LoVo (cell line): Measurements from ENCODE around the gene OSTN.
"Not testable (repeated sequence)": the region's sequence is repeated elsewhere in the genome, so short reads cannot be mapped to it uniquely, and the experiment has no call there.

Experiments
- DNase-seq: peaks from one replicate; pipeline ENCODE4 v3.0.0-alpha.2; 2016; ENCODE audit warnings: low spot score

Gene OSTN

DNA sequence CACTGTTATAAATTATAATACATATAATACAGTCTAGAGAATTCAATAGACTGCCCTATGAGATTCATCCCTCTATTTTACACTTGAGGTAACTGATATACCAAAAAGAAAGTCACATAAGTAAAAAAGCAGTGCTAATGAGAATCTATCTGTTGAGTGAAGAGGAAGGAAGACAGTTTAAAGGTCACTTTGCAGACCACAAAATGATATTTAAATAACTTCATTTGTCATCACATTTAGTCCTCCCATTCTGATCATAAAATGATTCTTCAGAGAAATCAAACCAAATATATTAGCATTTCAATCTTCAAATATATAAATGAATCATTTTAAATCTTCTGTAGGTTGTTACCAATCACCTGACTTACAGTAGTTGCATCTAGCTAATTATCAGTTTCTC, 69.7 kb downstream of the OSTN start:
- no peak for DNase-seq

GRCh38 chr3:191269289-191270085, 70.4 kb downstream of the OSTN start:
- no peak for DNase-seq

DNA sequence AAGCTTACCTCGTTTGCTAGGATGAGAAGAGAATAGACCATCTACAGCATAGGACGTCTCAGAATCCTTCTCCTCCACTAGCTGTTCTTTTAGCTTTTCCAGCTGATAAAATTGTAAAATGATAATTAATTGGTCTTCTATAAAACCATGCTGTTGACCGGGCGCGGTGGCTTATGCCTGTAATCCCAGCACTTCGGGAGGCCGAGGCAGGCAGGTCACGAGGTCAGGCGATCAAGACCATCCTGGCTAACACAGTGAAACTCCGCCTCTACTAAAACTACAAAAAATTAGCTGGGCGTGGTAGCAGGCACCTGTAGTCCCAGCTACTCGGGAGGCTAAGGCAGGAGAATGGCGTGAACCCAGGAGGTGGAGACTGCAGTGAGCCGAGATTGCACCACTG, 76.2 kb downstream of the OSTN start:
- DNase-seq: not testable (repeated sequence)

- no peak for DNase-seq
These were observed 76.7 kb downstream of the OSTN start for GRCh38 chr3:191275751-191276150.

DNA sequence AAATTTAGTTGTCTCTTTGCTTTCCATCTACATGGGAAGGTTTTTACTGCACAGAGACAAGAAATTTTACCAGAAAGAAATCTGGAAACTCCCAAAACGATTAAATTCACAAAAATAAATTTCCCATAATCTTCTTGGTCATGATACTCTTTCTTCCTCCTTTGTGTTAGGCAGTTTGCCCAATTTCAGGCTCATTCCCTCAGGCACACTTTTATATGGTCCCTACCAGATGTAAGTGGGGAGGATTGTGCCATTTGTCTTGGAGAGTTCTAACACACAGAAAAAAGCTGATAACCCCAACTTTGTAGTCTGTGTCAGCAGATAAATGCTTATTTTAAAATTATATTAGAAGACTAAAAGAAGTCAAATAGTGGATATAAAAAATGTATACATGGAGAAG, 81.1 kb downstream of the OSTN start:
- no peak for DNase-seq

DNA sequence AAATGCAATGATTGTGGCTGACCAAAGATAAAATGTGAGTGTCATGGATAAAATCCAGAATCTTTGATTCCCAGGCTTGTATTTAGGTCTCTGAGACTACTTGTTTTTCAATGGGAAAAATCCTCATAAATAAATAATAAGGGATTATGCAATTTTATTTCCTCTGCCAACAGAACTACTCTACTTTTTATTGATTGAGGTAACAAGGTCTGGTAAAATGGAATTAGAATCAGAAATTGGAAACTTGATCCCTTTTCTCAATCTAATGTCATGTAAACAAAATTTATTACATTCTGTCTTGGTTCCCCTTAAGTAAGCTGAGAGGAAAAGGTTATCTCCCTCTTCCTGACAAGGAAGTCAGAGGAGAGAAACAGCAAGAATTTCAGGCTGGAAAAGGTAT, 81.8 kb downstream of the OSTN start:
- DNase-seq: no peak

GRCh38 chr3:191282251-191283185, 83.5 kb downstream of the OSTN start:
- no peak for DNase-seq

- DNase-seq: no peak
These were observed 84.4 kb downstream of the OSTN start for GRCh38 chr3:191283400-191283799.

DNA sequence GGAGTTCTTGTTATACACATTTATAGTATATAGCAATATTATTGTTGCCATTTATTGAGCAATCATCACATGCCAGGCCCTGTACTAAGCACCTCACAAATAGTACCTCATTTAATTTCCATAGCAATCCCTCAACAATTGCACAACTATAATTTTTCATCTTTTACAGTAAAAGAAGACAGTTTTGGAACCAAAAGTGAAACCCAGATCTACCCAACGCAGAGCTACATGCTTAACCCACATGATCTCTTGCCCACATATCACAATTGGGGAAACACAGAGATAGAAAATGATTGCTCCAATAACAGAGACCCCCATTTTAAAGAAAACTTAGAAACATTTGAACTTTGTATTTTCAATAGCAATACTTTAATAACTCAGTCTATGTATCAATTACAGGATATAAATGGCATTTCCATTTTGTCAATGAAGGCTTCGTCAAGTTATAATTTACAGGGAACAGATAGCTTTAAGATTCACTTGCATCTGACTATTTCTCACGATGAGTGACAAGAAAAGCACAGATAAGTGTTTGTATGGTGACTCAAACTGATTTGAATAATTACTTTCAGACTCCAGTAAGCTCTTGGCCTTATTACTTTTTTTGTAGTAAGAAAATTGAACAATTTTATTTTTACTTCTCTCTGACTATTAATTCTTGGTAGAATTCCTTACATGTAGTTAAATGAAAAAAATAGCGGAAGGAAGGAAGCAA, 91.4 kb downstream of the OSTN start:
- DNase-seq: no peak

DNA sequence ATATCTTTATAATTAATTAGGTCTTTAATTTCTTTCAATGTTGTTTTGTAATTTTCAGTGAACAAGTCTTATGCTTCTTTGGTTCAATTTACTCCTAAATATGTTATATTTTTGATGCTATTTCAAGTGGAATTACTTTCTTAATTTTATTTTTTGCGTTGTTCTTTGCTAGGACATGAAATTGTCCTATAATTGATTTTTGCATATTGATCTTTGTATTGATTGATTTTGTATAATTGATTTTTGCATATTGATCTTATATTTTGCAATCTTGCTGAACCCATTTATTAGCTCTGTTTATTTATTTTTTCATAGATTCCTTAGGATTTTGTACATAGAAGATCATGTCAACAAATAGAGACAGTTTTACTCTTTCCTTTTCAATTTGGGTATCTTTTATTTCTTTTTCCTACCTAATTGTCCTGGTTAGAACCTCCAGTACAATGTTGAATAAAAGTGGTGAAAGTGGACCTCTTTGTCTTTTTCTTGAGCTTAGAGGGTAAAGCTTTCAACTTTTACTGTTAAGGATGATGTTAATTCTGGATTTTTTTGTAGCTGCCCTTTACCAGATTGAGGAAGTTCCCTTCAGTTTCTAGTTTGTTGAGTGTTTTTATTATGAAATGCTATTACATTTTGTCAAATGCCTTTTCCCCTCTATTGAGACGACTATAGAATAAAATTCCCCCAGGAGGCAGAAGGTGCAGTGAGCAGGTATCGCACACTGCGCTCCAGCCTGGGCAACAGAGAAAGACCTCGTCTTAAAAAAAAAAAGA, 93.4 kb downstream of the OSTN start:
- DNase-seq: no peak

DNA sequence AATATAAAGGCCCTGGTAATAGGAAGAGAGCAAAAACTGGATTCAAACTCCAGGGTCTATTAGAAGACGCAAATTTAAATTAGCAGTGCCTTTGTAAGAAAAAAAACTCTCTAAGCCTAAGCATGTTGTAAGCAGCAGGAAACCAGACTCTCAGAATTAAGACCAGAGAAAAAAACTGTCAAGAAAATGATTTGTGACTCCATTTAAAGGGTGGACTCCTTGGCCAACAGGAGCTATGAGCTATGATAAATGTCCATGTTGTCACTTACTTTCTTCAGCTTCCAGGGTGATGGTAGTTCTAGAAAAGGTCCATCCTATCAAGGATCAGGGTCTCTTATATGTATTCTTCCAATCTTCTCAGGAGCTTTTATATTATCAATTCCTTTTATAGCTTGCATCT, 95.2 kb downstream of the OSTN start:
- DNase-seq: no peak

- no peak for DNase-seq
These were observed 97.0 kb downstream of the OSTN start for GRCh38 chr3:191296041-191296541.

- no peak for DNase-seq
These were observed 99.8 kb downstream of the OSTN start for GRCh38 chr3:191298846-191299245.

DNA sequence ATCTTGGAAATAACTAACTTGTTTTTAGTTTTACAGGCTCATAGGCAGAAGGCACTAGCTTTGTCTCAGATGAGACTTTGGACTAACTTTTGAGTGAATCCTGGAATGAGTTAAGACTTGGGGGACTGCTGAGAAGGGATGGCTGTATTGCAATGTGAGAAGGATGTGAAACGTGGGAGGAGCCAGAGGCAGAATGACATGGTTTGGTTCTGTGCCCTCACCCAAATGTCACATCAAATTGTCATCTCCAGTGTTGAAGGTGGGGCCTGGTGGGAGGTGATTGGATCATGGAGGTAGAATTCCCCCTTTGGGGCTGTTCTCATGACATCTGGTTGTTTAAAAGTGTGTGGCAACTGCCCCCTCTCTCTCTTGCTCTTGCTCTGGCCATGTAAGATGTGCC, 101.4 kb downstream of the OSTN start:
- no peak for DNase-seq

DNA sequence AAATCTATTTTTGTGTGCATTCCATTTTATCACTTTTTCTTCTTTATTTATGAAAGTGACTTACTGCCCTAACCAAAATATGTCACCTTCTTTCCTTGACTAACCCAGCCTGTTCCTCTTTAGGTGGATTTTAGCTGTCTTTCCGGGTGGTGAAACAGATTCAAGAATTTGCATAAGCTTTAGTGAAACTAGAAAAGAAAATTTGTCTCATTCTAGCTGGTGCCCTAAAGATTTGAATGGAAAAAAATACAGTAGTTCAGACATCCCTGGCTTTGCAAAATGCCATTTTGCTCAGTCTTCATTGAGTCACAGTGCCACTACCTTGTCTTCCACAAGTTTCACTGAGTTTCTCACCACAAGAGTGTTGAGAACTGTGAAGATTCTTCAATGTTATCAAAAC, 102.0 kb downstream of the OSTN start:
- DNase-seq: no peak

- DNase-seq: no peak
These were observed 102.9 kb downstream of the OSTN start for GRCh38 chr3:191301782-191302411.

DNA sequence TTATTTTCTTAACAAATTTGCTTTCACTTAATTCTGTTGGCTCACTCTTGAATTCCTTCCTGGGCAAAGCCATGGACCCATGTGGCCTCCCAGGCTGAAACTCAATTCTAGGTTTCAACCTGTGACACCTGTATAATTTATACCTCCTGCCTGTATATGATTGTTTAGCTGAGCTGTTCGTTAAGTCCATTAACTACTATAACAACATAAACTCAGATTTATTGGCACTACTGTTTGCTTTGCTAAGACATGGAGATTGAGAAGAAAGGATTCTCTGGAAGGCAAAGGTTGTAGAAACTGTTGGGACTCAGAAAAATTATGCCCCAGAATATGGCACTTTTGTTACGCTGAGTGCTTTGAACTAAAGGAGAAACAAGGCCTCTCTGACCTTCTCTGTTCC, 103.4 kb downstream of the OSTN start:
- DNase-seq: no peak

DNA sequence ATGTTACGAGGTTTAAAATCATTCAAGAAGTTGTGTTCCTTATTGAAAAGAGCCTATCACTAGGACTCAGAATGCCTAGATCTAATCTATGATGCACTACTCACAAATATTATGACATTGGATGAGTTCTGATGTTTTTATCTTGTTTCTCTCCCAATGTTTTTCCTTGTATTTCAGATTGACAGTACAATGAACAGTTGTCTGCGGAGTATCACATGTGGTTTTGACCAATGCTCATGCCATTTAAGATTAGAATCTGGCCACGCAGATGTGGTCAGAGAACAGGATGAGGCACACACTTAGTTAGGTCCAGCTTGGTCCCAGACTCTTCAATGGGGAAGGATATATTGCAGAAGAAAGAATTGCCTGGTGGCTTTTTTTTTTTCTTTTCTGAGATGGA, 104.6 kb downstream of the OSTN start:
- DNase-seq: no peak

DNA sequence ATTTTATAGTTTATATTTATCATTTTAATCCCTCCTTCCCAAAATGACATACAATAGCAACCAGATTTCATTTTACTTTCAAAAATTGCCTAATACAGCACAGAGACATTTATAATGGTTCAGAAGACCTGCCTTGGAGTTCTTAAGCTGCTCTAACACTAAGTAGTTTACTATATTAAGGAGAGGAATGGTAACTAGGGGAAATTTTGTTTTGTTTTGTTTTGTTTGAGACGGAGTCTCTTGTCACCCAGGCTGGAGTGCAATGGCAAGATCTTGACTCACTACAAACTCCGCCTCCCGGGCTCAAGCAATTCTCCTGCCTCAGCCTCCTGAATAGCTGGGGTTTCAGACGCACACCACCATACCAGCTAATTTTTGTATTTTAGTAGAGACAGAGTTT, 107.4 kb downstream of the OSTN start:
- DNase-seq: no peak

- no peak for DNase-seq
These were observed 108.3 kb downstream of the OSTN start for GRCh38 chr3:191307341-191307740.

DNA sequence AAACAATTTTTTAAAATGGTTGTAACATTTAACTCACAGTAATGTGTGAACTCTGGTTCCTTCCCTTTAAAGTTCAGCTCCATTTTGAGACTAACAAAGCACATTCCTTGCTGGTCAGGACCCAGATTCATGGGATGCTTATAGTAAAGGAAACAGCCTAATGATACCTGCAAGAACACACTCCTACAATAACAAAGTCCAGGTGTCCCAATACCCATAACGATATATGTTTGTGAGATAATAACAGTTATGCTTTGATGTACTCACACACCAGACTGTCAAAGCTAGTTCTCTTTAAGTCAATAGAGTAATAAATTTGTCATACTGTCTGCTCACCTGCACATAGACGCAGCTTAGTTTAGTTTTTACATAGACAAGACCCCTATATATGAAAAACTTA, 114.3 kb downstream of the OSTN start:
- DNase-seq: no peak
